Measurements from ENCODE around the gene TRMT10A. TPM values are rescaled to one million over a fixed set of nuclear protein-coding genes. Genes with fewer than 3 reads are reported as not detected.

The TRMT10A gene
- total RNA-seq, 4 donors from 2014 or later: 1.8 to 15.1 (median 4.4) TPM

GRCh38 chr4:99564921-99565320 lies 1.1 kb upstream of the TRMT10A start:
- Histone ChIP-seq H3K27ac (no peak overlapping the region), H3K36me3 (no peaks in the 10 kb centered on the region), H3K9me3 (no peaks in the 10 kb centered on the region), H3K4me1 (peaks cover 0 to 10% (median 3%) of the 10 kb centered on the region in 4 donors), H3K4me3 (no peak overlapping the region), H3K27me3 (no peaks in the 10 kb centered on the region)
- DNase-seq (ENCODE audit: low spot score in 2 of 2): no peak
- TF ChIP-seq POLR2A (IDR thresholded peaks at IDR 0.05): no peak
- TF ChIP-seq CTCF (IDR thresholded peaks at IDR 0.05): no peak
- TF ChIP-seq EP300 (IDR thresholded peaks at IDR 0.05): no peak

- WGBS, 2 donors: 97 to 99% methylated on average over 2 of the region's 2 CpGs
- no peak overlapping the region for H3K27ac ChIP-seq
- TF ChIP-seq EP300 (IDR thresholded peaks at IDR 0.05) (no peak), POLR2A (IDR thresholded peaks at IDR 0.05) (no peak), CTCF (IDR thresholded peaks at IDR 0.05) (no peak)
- H3K4me1 ChIP-seq: no peaks in the 10 kb centered on the region
- H3K36me3 ChIP-seq: peaks cover 0 to 28% (median 0%) of the 10 kb centered on the region in 3 donors
- H3K4me3 ChIP-seq: no peak overlapping the region
- H3K27me3 ChIP-seq: no peaks in the 10 kb centered on the region
- no peaks in the 10 kb centered on the region for H3K9me3 ChIP-seq
- DNase-seq (ENCODE audit: low spot score in 2 of 2): no peak
Observed at GRCh38 chr4:99552872-99553271, 11.0 kb downstream of the TRMT10A start.

GRCh38 chr4:99540277-99540939 lies 23.4 kb downstream of the TRMT10A start:
- Histone ChIP-seq H3K4me3 (no peak overlapping the region), H3K9me3 (peaks cover 0 to 9% (median 0%) of the 10 kb centered on the region in 4 donors), H3K27me3 (no peaks in the 10 kb centered on the region), H3K4me1 (no peaks in the 10 kb centered on the region), H3K27ac (no peak overlapping the region), H3K36me3 (no peaks in the 10 kb centered on the region)
- DNase-seq (ENCODE audit: low spot score in 2 of 2): no peak
- TF ChIP-seq EP300 (IDR thresholded peaks at IDR 0.05): no peak
- TF ChIP-seq POLR2A (IDR thresholded peaks at IDR 0.05): no peak
- no peak for TF ChIP-seq CTCF (IDR thresholded peaks at IDR 0.05)

- H3K27me3 ChIP-seq: no peaks in the 10 kb centered on the region
- WGBS, 2 donors: 75 to 88% methylated on average over 4 of the region's 4 CpGs
Observed at GRCh38 chr4:99537674-99538073, 26.2 kb downstream of the TRMT10A start.

More at GRCh38 chr4:99537674-99538073, 26.2 kb downstream of the TRMT10A start:
- no peak for DNase-seq (ENCODE audit: low spot score in 2 of 2)
- H3K4me1 ChIP-seq: no peaks in the 10 kb centered on the region
- no peaks in the 10 kb centered on the region for H3K36me3 ChIP-seq
- H3K4me3 ChIP-seq: no peak overlapping the region
- TF ChIP-seq POLR2A (IDR thresholded peaks at IDR 0.05) (no peak), EP300 (IDR thresholded peaks at IDR 0.05) (no peak), CTCF (IDR thresholded peaks at IDR 0.05) (no peak)
- H3K27ac ChIP-seq: no peak overlapping the region
- H3K9me3 ChIP-seq: peaks cover 0 to 9% (median 0%) of the 10 kb centered on the region in 4 donors
